ENCODE results near the gene ZBTB14. TPM values are rescaled to one million over a fixed set of nuclear protein-coding genes. Genes with fewer than 3 reads are reported as not detected.

The ZBTB14 gene
- total RNA-seq, 1 donor from 2014 or later: 16.7 TPM

DNA sequence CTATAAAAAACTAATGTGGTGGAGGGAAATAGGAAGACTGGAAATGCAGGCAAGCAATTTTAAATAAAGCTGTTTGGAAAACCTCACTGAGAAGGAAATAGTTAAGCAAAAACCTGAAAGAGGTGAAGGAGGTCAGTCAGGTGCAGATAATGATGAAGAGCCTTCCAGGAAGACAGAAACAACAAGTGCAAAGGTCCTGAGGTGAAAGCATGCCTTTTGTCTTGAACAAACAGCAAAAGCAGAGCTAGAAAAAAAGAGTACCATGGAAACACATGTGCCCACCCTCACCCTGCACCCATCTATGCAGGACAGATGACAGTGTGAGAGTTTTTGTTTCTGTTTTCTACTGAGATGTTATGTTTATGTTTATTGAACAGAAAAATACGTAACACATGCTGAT lies 8.1 kb upstream of the ZBTB14 start:
- Mint-ChIP-seq H3K27me3 (peaks cover 8% of the 10 kb centered on the region), H3K4me1 (ENCODE audit: low read depth) (peaks cover 7% of the 10 kb centered on the region), H3K27ac (no peak overlapping the region), H3K4me3 (ENCODE audit: low read depth) (no peak overlapping the region), H3K36me3 (ENCODE audit: insufficient read depth) (no peaks in the 10 kb centered on the region), H3K9me3 (ENCODE audit: low read depth) (no peaks in the 10 kb centered on the region)
- no peak for DNase-seq (ENCODE audit: low spot score, unreplicated experiment)
- TF ChIP-seq CTCF (IDR thresholded peaks at IDR 0.05; ENCODE audit: unreplicated experiment): no peak

GRCh38 chr18:5302606-5303005 lies 7.1 kb upstream of the ZBTB14 start:
- H3K9me3 Mint-ChIP-seq (ENCODE audit: low read depth): no peaks in the 10 kb centered on the region
- no peaks in the 10 kb centered on the region for H3K36me3 Mint-ChIP-seq (ENCODE audit: insufficient read depth)
- peaks cover 14% of the 10 kb centered on the region for H3K27me3 Mint-ChIP-seq
- no peak for TF ChIP-seq CTCF (IDR thresholded peaks at IDR 0.05; ENCODE audit: unreplicated experiment)
- H3K4me1 Mint-ChIP-seq (ENCODE audit: low read depth): peaks cover 7% of the 10 kb centered on the region
- DNase-seq (ENCODE audit: low spot score, unreplicated experiment): no peak
- H3K27ac Mint-ChIP-seq: no peak overlapping the region
- H3K4me3 Mint-ChIP-seq (ENCODE audit: low read depth): no peak overlapping the region

DNA sequence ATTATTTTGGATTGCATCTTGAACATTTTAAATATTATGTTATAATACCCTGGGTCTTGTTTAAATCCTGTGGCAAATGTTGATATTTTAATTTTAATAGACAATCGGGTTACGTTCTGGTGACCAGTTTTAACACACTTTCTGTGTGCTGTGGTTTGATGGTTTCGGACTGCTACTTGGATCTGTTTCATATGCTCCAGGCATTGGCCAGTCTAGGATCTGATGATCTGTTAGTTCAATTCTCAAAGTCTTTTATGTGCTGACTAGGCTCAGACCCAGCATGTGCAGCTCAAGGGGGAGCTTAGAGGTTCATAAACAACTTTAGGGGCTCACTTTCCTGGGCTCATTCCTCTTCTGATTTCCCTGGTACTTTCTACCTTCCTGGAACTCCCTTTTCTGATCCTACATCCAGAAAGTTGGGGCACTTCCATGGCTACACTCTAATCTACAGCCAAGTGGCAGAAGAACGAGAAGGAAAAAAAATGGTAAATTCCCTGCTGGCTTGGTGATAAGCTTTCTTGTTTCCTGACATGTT lies 5.0 kb upstream of the ZBTB14 start:
- TF ChIP-seq CTCF (IDR thresholded peaks at IDR 0.05; ENCODE audit: unreplicated experiment): no peak
- no peak for DNase-seq (ENCODE audit: low spot score, unreplicated experiment)
- Mint-ChIP-seq H3K9me3 (ENCODE audit: low read depth) (no peaks in the 10 kb centered on the region), H3K4me3 (ENCODE audit: low read depth) (no peak overlapping the region), H3K27ac (no peak overlapping the region), H3K4me1 (ENCODE audit: low read depth) (peaks cover 12% of the 10 kb centered on the region), H3K36me3 (ENCODE audit: insufficient read depth) (no peaks in the 10 kb centered on the region), H3K27me3 (peaks cover 22% of the 10 kb centered on the region)

- no peak for TF ChIP-seq CTCF (IDR thresholded peaks at IDR 0.05; ENCODE audit: unreplicated experiment)
- Mint-ChIP-seq H3K4me3 (ENCODE audit: low read depth) (no peak overlapping the region), H3K4me1 (ENCODE audit: low read depth) (peaks cover 13% of the 10 kb centered on the region), H3K27ac (no peak overlapping the region), H3K36me3 (ENCODE audit: insufficient read depth) (no peaks in the 10 kb centered on the region), H3K27me3 (peaks cover 22% of the 10 kb centered on the region), H3K9me3 (ENCODE audit: low read depth) (no peaks in the 10 kb centered on the region)
- no peak for DNase-seq (ENCODE audit: low spot score, unreplicated experiment)
Observed at GRCh38 chr18:5298156-5298852, 2.8 kb upstream of the ZBTB14 start.

DNA sequence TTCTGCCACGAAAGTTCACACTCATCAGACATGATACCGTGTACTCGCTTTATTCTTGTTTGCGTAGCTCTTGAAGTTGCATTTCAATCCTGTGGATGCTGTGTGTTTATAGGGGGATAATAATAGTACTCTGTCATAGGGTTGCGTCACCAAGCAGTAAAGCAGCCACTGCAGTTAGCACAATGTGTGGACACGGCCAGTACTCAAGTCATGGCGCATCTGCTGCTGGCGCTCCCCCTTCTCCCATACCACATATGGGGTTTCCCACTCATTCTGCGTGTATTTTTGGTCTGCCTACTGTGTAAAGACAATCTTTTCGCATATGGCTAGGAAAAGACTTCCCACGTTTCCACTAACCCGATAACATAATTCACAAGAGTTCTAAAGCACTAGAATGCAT lies 2.1 kb upstream of the ZBTB14 start:
- H3K9me3 Mint-ChIP-seq (ENCODE audit: low read depth): no peaks in the 10 kb centered on the region
- H3K27me3 Mint-ChIP-seq: peaks cover 22% of the 10 kb centered on the region
- DNase-seq (ENCODE audit: low spot score, unreplicated experiment): no peak
- H3K27ac Mint-ChIP-seq: no peak overlapping the region
- H3K4me3 Mint-ChIP-seq (ENCODE audit: low read depth): no peak overlapping the region
- H3K36me3 Mint-ChIP-seq (ENCODE audit: insufficient read depth): no peaks in the 10 kb centered on the region
- TF ChIP-seq CTCF (IDR thresholded peaks at IDR 0.05; ENCODE audit: unreplicated experiment): no peak
- H3K4me1 Mint-ChIP-seq (ENCODE audit: low read depth): peaks cover 13% of the 10 kb centered on the region
